Thyroid gland (tissue), 4 donors: ENCODE results near the gene SP3. TPM values are rescaled to one million over a fixed set of nuclear protein-coding genes. Genes with fewer than 3 reads are reported as not detected.

Experiments used
- DNase-seq, 2 donors: peaks; one replicate each; pipeline ENCODE4 v3.0.0-alpha.2; 2019
- H3K27ac ChIP-seq, 3 donors: fragments of 200-600 bp; sonication (generic); 1 replicate in 2 of 3; 2 replicates in 1 of 3; pipeline ENCODE4 v1.5.1; 2016 to 2019; ENCODE audit warnings: mild to moderate bottlenecking in 1 of 3, moderate library complexity in 1 of 3
- H3K27me3 ChIP-seq: fragments of 200-600 bp; sonication (generic); one replicate; pipeline ENCODE4 v1.5.1; 2019
- H3K36me3 ChIP-seq, 2 donors: fragments of 200-600 bp; sonication (generic); one replicate each; pipeline ENCODE4 v1.5.1; 2016 to 2019
- H3K4me1 ChIP-seq, 2 donors: fragments of 200-600 bp; sonication (generic); one replicate each; pipeline ENCODE4 v1.5.1; 2017 to 2019
- H3K4me3 ChIP-seq, 3 donors: fragments of 200-600 bp; sonication (generic); replicated peaks in 1 of 3; 1 replicate in 2 of 3; 2 replicates in 1 of 3; pipeline ENCODE4 v1.5.1; 2016; ENCODE audit warnings: mild to moderate bottlenecking in 1 of 3
- H3K9me3 ChIP-seq: fragments of 200-600 bp; sonication (generic); one replicate; pipeline ENCODE4 v1.5.1; 2017
- CTCF ChIP-seq, 6 experiments: fragments of 200-600 bp in 3 of 6; fragments of 450-650 bp in 3 of 6; sonication (generic) in 3 of 6; IDR thresholded peaks; one replicate each; pipeline ENCODE4 v1.5.1; 2016 to 2019; ENCODE audit warnings: antibody characterized with exemption in 6 of 6, mild to moderate bottlenecking in 2 of 6, inconsistent platforms in 1 of 6, moderate library complexity in 1 of 6
- POLR2A ChIP-seq, 2 donors: fragments of 450-650 bp; IDR thresholded peaks; one replicate each; pipeline ENCODE4 v1.6.1; 2017; ENCODE audit warnings: antibody characterized with exemption in 2 of 2, mild to moderate bottlenecking in 2 of 2, moderate library complexity in 1 of 2
- WGBS, 2 donors: methylation state at CpG; one replicate each; pipeline ENCODE4 v1.1.5; 2017; 5-methylcytosine and 5-hydroxymethylcytosine counted together
- intact Hi-C: fragments of 100-400 bp; cut with DNase I; formaldehyde crosslinking; loops from one replicate; pipeline ENCODE4 v1.15.1; 2023
- total RNA-seq, 4 donors: library from RNA; depleted of rRNA; stranded (reverse); fragments of >200 nt; gene quantifications; one replicate each; pipeline ENCODE4 v1.2.3, GENCODE V29; 2016

Gene SP3
- total RNA-seq, 4 donors from 2014 or later, result 152 to 237 (median 186) TPM

- Histone ChIP-seq H3K27ac (no peak overlapping the region), H3K9me3 (no peaks in the 10 kb centered on the region), H3K36me3 (peaks cover 4 to 25% of the 10 kb centered on the region in 2 donors), H3K4me3 (no peak overlapping the region), H3K4me1 (peaks cover 5 to 6% of the 10 kb centered on the region in 2 donors), H3K27me3 (no peaks in the 10 kb centered on the region)
- TF ChIP-seq POLR2A (IDR thresholded peaks at IDR 0.05) (no peak), CTCF (IDR thresholded peaks at IDR 0.05) (no peak)
- DNase-seq, result no peak
- 96 to 98% methylated on average over 5 of the region's 5 CpGs for WGBS, 2 donors
- intact Hi-C loops, result no loop called here
Measured at GRCh38 chr2:173909846-173910245, 55.3 kb downstream of the SP3 start.

GRCh38 chr2:173906626-173907025 lies 58.5 kb downstream of the SP3 start:
- TF ChIP-seq CTCF (IDR thresholded peaks at IDR 0.05) (no peak), POLR2A (IDR thresholded peaks at IDR 0.05) (no peak)

GRCh38 chr2:173903601-173904394 lies 61.4 kb downstream of the SP3 start:
- no peaks in the 10 kb centered on the region for H3K27me3 ChIP-seq
- H3K36me3 ChIP-seq, result peaks cover 0 to 5% of the 10 kb centered on the region in 2 donors
- DNase-seq, result no peak
- no peak overlapping the region for H3K4me3 ChIP-seq
- TF ChIP-seq POLR2A (IDR thresholded peaks at IDR 0.05) (no peak), CTCF (IDR thresholded peaks at IDR 0.05) (no peak)
- H3K9me3 ChIP-seq, result no peaks in the 10 kb centered on the region
- 87 to 93% methylated on average over 13 of the region's 13 CpGs for WGBS, 2 donors
- peaks cover 0 to 6% of the 10 kb centered on the region in 2 donors for H3K4me1 ChIP-seq
- no peak overlapping the region for H3K27ac ChIP-seq
- intact Hi-C loops, result no loop called here

More at GRCh38 chr2:173906626-173907025, 58.5 kb downstream of the SP3 start:
- Histone ChIP-seq H3K27me3 (no peaks in the 10 kb centered on the region), H3K4me3 (no peak overlapping the region), H3K36me3 (peaks cover 0 to 13% of the 10 kb centered on the region in 2 donors), H3K27ac (no peak overlapping the region), H3K4me1 (peaks cover 0 to 6% of the 10 kb centered on the region in 2 donors), H3K9me3 (no peaks in the 10 kb centered on the region)
- intact Hi-C loops, result no loop called here
- 47 to 61% methylated on average over 1 of the region's 1 CpG for WGBS, 2 donors
- no peak for DNase-seq

- intact Hi-C loops, result no loop called here
- no peak for TF ChIP-seq POLR2A (IDR thresholded peaks at IDR 0.05)
- TF ChIP-seq CTCF (IDR thresholded peaks at IDR 0.05), result no peak
- Histone ChIP-seq H3K4me3 (no peak overlapping the region), H3K27me3 (no peaks in the 10 kb centered on the region), H3K36me3 (no peaks in the 10 kb centered on the region), H3K4me1 (no peaks in the 10 kb centered on the region), H3K9me3 (no peaks in the 10 kb centered on the region), H3K27ac (no peak overlapping the region)
- no peak for DNase-seq
- 98% methylated on average over 12 of the region's 12 CpGs for WGBS, 2 donors
Measured at GRCh38 chr2:173898996-173899395, 66.2 kb downstream of the SP3 start.

GRCh38 chr2:173898178-173898668 lies 67.0 kb downstream of the SP3 start:
- Histone ChIP-seq H3K9me3 (no peaks in the 10 kb centered on the region), H3K27ac (no peak overlapping the region), H3K36me3 (no peaks in the 10 kb centered on the region), H3K4me1 (no peaks in the 10 kb centered on the region), H3K4me3 (no peak overlapping the region), H3K27me3 (no peaks in the 10 kb centered on the region)
- TF ChIP-seq POLR2A (IDR thresholded peaks at IDR 0.05) (no peak), CTCF (IDR thresholded peaks at IDR 0.05) (no peak)
- DNase-seq, result no peak
- WGBS, 2 donors, result 85 to 87% methylated on average over 5 of the region's 5 CpGs
- intact Hi-C loops, result no loop called here
